ENCODE data around the gene ACADS. TPM values are rescaled to one million over a fixed set of nuclear protein-coding genes. Genes with fewer than 3 reads are reported as not detected.

Gene ACADS
- polyA plus RNA-seq, 1 donor (not counting 4 experiments of a cell fraction or from before 2014, with no cell fraction given), result 2.2 TPM

- Histone ChIP-seq H3K27ac (ENCODE audit: control insufficient read depth, insufficient read depth, low read length) (no peak overlapping the region), H3K9me3 (ENCODE audit: control insufficient read depth, low read depth, low read length) (no peaks in the 10 kb centered on the region), H3K4me1 (ENCODE audit: control insufficient read depth, extremely low read depth, insufficient read depth, low read length) (peaks cover 4% of the 10 kb centered on the region), H2AFZ (ENCODE audit: control insufficient read depth, low read length) (no peak overlapping the region), H3K36me3 (ENCODE audit: control insufficient read depth in 2 of 2, extremely low read depth in 1 of 2, insufficient read depth in 2 of 2, low read length in 2 of 2) (peaks cover 9 to 18% of the 10 kb centered on the region in 2 experiments), H3K4me3 (ENCODE audit: control insufficient read depth in 2 of 3, extremely low read depth in 1 of 3, insufficient read depth in 2 of 3, low read depth in 1 of 3, low read length in 3 of 3) (no peak overlapping the region), H3K27me3 (ENCODE audit: control insufficient read depth, extremely low read depth, insufficient read depth, low read length) (no peaks in the 10 kb centered on the region), H3K9me1 (ENCODE audit: control insufficient read depth, extremely low read depth, insufficient read depth, low read length) (no peaks in the 10 kb centered on the region), H3K9ac (ENCODE audit: control insufficient read depth, extremely low read depth, insufficient read depth, low read length) (no peak overlapping the region), H3K4me2 (ENCODE audit: control insufficient read depth, extremely low read depth, insufficient read depth, low read depth, low read length) (no peak overlapping the region), H3K79me2 (ENCODE audit: control insufficient read depth, insufficient read depth, low read length) (peaks cover 2% of the 10 kb centered on the region), H4K20me1 (ENCODE audit: control insufficient read depth, extremely low read depth, insufficient read depth, low read length) (no peaks in the 10 kb centered on the region)
- FAIRE-seq (no peak), DNase-seq (ENCODE audit: low read depth, low spot score) (no peak)
- TF ChIP-seq, protein P1, sequence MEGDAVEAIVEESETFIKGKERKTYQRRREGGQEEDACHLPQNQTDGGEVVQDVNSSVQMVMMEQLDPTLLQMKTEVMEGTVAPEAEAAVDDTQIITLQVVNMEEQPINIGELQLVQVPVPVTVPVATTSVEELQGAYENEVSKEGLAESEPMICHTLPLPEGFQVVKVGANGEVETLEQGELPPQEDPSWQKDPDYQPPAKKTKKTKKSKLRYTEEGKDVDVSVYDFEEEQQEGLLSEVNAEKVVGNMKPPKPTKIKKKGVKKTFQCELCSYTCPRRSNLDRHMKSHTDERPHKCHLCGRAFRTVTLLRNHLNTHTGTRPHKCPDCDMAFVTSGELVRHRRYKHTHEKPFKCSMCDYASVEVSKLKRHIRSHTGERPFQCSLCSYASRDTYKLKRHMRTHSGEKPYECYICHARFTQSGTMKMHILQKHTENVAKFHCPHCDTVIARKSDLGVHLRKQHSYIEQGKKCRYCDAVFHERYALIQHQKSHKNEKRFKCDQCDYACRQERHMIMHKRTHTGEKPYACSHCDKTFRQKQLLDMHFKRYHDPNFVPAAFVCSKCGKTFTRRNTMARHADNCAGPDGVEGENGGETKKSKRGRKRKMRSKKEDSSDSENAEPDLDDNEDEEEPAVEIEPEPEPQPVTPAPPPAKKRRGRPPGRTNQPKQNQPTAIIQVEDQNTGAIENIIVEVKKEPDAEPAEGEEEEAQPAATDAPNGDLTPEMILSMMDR (optimal IDR thresholded peaks at IDR 0.05 in 1 of 3, IDR thresholded peaks at IDR 0.05 in 1 of 3, conservative IDR thresholded peaks at IDR 0.05 in 1 of 3; ENCODE audit: extremely low read depth in 1 of 3, insufficient read depth in 2 of 3, low read length in 3 of 3), result no peak
- no peak for TF ChIP-seq EZH2 (IDR thresholded peaks at IDR 0.05; ENCODE audit: low read length)
- dilution Hi-C loops (cut with MboI; ENCODE audit: extremely low pct_ligation_motif_present, low sequenced_read_pairs), result no loop called here
These were observed 20.0 kb upstream of the ACADS start for GRCh38 chr12:120705618-120706017.

DNA sequence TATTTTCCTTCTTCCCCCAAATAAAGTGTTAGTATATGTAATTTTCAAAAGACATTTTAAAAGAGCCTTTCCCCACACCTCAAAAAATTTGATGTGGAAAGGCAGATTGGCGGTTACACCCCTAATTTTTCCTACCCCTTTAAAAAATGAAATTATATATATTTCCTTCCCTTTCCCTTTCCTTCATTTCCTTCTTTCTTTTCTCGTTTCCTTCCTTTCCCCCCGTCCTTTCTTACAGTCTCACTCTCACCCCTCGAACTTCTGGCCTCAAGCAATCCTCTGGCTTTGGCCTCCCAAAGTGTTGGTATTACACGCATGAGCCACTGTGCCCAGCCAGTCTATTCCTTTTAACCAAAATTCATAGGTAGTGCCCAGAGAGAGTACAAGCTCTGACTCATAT lies 19.6 kb upstream of the ACADS start:
- peaks cover 6% of the 10 kb centered on the region for H3K79me2 ChIP-seq (ENCODE audit: control insufficient read depth, insufficient read depth, low read length)
- no peak for DNase-seq (ENCODE audit: low read depth, low spot score)
- no peak overlapping the region for H3K4me2 ChIP-seq (ENCODE audit: control insufficient read depth, extremely low read depth, insufficient read depth, low read depth, low read length)
- H3K4me3 ChIP-seq (ENCODE audit: control insufficient read depth in 2 of 3, extremely low read depth in 1 of 3, insufficient read depth in 2 of 3, low read depth in 1 of 3, low read length in 3 of 3), result no peak overlapping the region
- H3K9me1 ChIP-seq (ENCODE audit: control insufficient read depth, extremely low read depth, insufficient read depth, low read length), result no peaks in the 10 kb centered on the region
- FAIRE-seq, result no peak
- peaks cover 9 to 14% of the 10 kb centered on the region in 2 experiments for H3K36me3 ChIP-seq (ENCODE audit: control insufficient read depth in 2 of 2, extremely low read depth in 1 of 2, insufficient read depth in 2 of 2, low read length in 2 of 2)
- dilution Hi-C loops (cut with MboI; ENCODE audit: extremely low pct_ligation_motif_present, low sequenced_read_pairs), result no loop called here
- no peak overlapping the region for H3K27ac ChIP-seq (ENCODE audit: control insufficient read depth, insufficient read depth, low read length)
- no peak for TF ChIP-seq EZH2 (IDR thresholded peaks at IDR 0.05; ENCODE audit: low read length)
- TF ChIP-seq, protein P1 (optimal IDR thresholded peaks at IDR 0.05 in 1 of 3, IDR thresholded peaks at IDR 0.05 in 1 of 3, conservative IDR thresholded peaks at IDR 0.05 in 1 of 3; ENCODE audit: extremely low read depth in 1 of 3, insufficient read depth in 2 of 3, low read length in 3 of 3), result no peak
- no peaks in the 10 kb centered on the region for H4K20me1 ChIP-seq (ENCODE audit: control insufficient read depth, extremely low read depth, insufficient read depth, low read length)
- H3K9me3 ChIP-seq (ENCODE audit: control insufficient read depth, low read depth, low read length), result no peaks in the 10 kb centered on the region
- H2AFZ ChIP-seq (ENCODE audit: control insufficient read depth, low read length), result no peak overlapping the region
- H3K27me3 ChIP-seq (ENCODE audit: control insufficient read depth, extremely low read depth, insufficient read depth, low read length), result no peaks in the 10 kb centered on the region
- no peak overlapping the region for H3K9ac ChIP-seq (ENCODE audit: control insufficient read depth, extremely low read depth, insufficient read depth, low read length)
- peaks cover 4% of the 10 kb centered on the region for H3K4me1 ChIP-seq (ENCODE audit: control insufficient read depth, extremely low read depth, insufficient read depth, low read length)

Data from keratinocyte (primary cell).